GM18507 (cell line): ENCODE data around the gene GFPT2.

ENCODE experiments used
- DNase-seq: peaks from one replicate; pipeline ENCODE4 v3.0.0; 2011; ENCODE audit warnings: low read depth; ENCODE audit not compliant: insufficient read length; ENCODE audit errors: extremely low spot score
- FAIRE-seq: peaks from 2 replicates; lab custom pipeline; 2011; peaks lifted over from hg19 to GRCh38; lab: Jason Lieb, UNC

The GFPT2 gene

GRCh38 chr5:180335614-180336233 is 17.4 kb downstream of the GFPT2 start:
- FAIRE-seq = no peak
- DNase-seq = no peak

- no peak for FAIRE-seq
- no peak for DNase-seq
Observed at GRCh38 chr5:180334751-180335613, 18.2 kb downstream of the GFPT2 start.

GRCh38 chr5:180334176-180334575 is 19.0 kb downstream of the GFPT2 start:
- FAIRE-seq (no peak), DNase-seq (no peak)

DNA sequence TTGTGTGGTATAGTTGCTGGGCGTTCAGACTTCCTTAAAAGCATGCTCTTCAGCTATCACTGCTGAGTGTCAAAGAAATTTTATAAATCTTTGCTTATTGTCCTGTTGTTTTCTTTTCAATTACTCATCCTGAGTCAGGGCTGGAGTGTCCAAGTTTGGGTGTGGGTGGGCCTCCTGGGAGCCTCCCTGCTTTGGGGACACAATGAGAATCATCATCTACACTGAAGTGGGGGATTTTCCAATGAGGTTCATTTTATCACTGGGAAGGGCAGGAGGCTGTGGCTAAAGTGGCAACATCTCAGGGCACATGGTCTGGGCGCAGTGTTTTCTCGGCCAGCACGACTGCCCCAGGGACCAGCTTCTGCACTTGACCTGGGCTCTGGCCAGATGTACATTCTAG is 19.5 kb downstream of the GFPT2 start:
- no peak for DNase-seq
- no peak for FAIRE-seq

GRCh38 chr5:180332861-180333260 is 20.3 kb downstream of the GFPT2 start:
- no peak for FAIRE-seq
- no peak for DNase-seq

GRCh38 chr5:180332051-180332517 is 21.1 kb downstream of the GFPT2 start:
- DNase-seq (no peak), FAIRE-seq (no peak)

DNA sequence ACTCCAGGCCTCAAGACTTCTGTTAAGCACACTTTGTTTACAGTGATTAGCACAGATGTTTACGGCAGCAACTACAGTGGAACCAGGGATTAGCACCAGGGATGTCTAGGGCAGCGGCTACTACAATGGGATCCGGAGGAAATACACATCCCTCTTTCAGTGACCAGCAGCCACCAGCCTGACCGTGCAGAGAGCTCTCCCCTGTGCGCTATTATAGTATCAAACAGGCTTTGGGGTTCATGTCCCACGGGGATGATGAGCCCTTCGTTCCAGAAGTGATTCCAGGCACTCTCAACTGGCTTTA is 21.5 kb downstream of the GFPT2 start:
- DNase-seq = no peak
- FAIRE-seq = no peak

- no peak for FAIRE-seq
- DNase-seq = no peak
Observed at GRCh38 chr5:180330810-180331646, 22.1 kb downstream of the GFPT2 start.

DNA sequence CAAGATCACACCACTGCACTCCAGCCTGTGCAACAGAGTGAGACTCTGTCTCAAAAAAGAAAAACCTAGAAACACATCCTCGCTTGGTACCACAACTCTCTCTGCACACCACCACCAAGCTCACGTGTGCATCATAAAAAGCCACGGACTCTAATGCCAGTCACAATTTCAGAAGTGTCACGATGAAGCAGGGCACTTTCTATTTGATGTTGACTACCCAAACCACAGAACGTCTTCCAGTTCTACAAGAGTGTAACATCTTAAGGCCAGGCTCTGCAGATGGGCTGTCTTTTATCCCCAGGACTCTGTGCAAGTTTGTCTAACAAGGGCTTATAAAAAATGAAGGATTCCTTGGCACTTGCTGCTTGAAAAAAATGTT is 22.9 kb downstream of the GFPT2 start:
- DNase-seq = no peak
- FAIRE-seq = no peak

- DNase-seq (no peak), FAIRE-seq (no peak)
Observed at GRCh38 chr5:180329606-180330269, 23.4 kb downstream of the GFPT2 start.

GRCh38 chr5:180329138-180329435 is 24.0 kb downstream of the GFPT2 start:
- FAIRE-seq (no peak), DNase-seq (no peak)

GRCh38 chr5:180328296-180329137 is 24.6 kb downstream of the GFPT2 start:
- FAIRE-seq (peak; percentile 91), DNase-seq (peak; percentile 58)

GRCh38 chr5:180326989-180327565 is 26.1 kb downstream of the GFPT2 start:
- no peak for DNase-seq

GRCh38 chr5:180324601-180324950 is 28.6 kb downstream of the GFPT2 start:
- DNase-seq (no peak), FAIRE-seq (no peak)

More at GRCh38 chr5:180326989-180327565, 26.1 kb downstream of the GFPT2 start:
- no peak for FAIRE-seq

DNA sequence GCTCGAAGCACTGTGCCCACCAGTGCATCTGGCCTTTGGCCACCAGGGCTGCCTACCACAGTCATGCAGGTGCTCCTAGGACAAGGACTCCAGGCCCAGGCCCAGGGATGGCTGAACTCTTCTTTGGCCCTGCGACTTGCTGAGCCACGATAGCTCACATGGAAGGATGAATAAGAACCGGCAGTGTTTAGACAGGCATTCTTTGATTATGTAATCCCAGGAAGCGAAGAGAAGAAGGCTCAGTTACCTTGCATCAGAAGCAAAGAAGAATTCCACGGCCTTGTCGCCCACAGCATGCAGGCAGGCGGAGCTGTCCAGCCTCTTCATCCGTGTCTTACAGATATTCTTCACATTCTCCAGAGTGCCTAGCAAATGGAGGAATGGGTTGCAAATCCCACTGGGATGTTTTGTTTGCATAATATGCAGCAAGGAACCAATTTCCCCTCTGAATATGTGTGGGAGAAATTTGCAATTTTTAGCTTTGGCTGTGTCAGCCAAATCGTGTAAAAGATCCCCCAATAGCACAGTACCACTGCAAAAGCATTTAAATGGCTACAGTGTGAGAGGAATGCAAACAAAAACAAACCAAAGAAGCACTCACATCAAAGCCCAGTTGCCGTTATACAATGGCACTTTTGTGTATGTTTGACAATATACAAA is 29.1 kb downstream of the GFPT2 start:
- DNase-seq (no peak), FAIRE-seq (no peak)

- FAIRE-seq (no peak), DNase-seq (no peak)
Observed at GRCh38 chr5:180323160-180323559, 30.0 kb downstream of the GFPT2 start.

- FAIRE-seq (no peak), DNase-seq (no peak)
Observed at GRCh38 chr5:180318456-180319089, 34.6 kb downstream of the GFPT2 start.

DNA sequence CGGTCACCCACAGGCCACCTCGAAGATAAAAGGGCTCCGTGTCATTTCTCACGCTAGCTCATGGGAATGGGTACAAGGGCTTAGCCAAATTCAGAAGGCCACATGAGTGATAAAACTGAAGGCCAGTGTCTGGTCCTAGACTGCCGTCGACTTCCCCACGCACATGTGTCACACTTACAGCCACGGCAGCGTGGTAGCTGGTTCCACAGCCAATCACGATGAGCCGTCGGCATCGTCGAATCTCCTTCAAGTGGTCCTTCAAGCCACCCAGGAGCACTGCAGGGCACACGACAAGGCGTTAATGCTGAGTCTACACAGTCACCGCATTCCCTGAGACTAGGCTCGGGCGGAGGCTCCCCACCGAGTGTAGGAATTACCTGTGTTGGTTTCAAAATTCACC is 36.5 kb downstream of the GFPT2 start:
- FAIRE-seq (no peak), DNase-seq (no peak)
